Activated B cell treated with CpG ODN at 0.5 μM for 24 hours (primary cell): ENCODE data around the gene KIF26B. TPM values are rescaled to one million over a fixed set of nuclear protein-coding genes. Genes with fewer than 3 reads are reported as not detected.

ENCODE experiments used
- ATAC-seq: fragments of 200-7000 bp; cut with Tn5 transposase; one replicate; pipeline ENCODE4 v1.10.0; 2021; ENCODE audit warnings: low read depth, mild to moderate bottlenecking, moderate library complexity
- CTCF ChIA-PET: fragments of 350-600 bp; sonication (Branson Sonifier 250); formaldehyde crosslinking; loops from one replicate; lab custom pipeline; 2021; ENCODE audit warnings: antibody characterized with exemption; lab: Charles Lee
- POLR2A ChIA-PET: fragments of 350-600 bp; sonication (Branson Sonifier 250); formaldehyde crosslinking; loops from one replicate; lab custom pipeline; 2021; ENCODE audit warnings: antibody characterized with exemption; lab: Charles Lee
- DNase-seq: peaks from one replicate; pipeline ENCODE4 v3.0.0; 2022
- H3K27ac Mint-ChIP-seq: one replicate; pipeline ENCODE4 v1.8.0; 2020; ENCODE audit warnings: mixed read lengths
- H3K27me3 Mint-ChIP-seq: one replicate; pipeline ENCODE4 v1.8.0; 2021; ENCODE audit warnings: mixed read lengths
- H3K36me3 Mint-ChIP-seq: one replicate; pipeline ENCODE4 v1.8.0; 2021; ENCODE audit warnings: low read depth, mixed read lengths
- H3K4me1 Mint-ChIP-seq: one replicate; pipeline ENCODE4 v1.8.0; 2021; ENCODE audit warnings: mixed read lengths
- H3K4me3 Mint-ChIP-seq: one replicate; pipeline ENCODE4 v1.8.0; 2020; ENCODE audit warnings: mild to moderate bottlenecking, mixed read lengths
- H3K9me3 Mint-ChIP-seq: one replicate; pipeline ENCODE4 v1.8.0; 2020; ENCODE audit warnings: mixed read lengths
- intact Hi-C: fragments of 100-400 bp; cut with micrococcal nuclease; formaldehyde crosslinking; loops from one replicate; pipeline ENCODE4 v1.15.1; 2024
- total RNA-seq: library from RNA; stranded (reverse); gene quantifications from 2 replicates; pipeline ENCODE4 v1.2.3, GENCODE V29; 2022
- TF ChIP-seq, protein P1 (sequence below): fragments of 200-600 bp; IDR thresholded peaks from one replicate; pipeline ENCODE4 v1.8.0; 2022; ENCODE audit warnings: antibody characterized with exemption, mild to moderate bottlenecking

KIF26B gene
- total RNA-seq, 1 donor from 2014 or later, result 1.7 TPM

DNA sequence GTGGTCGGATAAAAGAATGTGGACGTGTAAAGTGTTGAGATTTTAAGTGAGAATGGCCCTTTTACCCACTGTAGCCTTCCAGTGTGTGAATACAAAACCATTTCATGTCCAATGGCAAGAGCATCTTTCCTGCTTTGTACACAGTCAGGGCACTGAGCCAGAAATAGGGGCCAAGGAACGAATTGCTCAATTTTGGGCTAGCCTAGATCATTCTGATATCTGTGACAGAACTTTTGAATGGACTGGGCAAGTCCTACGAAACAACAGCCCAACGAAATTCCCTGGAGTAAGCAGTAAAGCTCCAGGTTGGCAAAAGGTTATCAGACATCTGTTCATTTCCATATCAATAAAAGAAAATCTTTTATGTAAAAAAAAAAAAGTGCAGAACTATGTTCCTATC is 5.5 kb downstream of the KIF26B start:
- TF ChIP-seq, protein P1, sequence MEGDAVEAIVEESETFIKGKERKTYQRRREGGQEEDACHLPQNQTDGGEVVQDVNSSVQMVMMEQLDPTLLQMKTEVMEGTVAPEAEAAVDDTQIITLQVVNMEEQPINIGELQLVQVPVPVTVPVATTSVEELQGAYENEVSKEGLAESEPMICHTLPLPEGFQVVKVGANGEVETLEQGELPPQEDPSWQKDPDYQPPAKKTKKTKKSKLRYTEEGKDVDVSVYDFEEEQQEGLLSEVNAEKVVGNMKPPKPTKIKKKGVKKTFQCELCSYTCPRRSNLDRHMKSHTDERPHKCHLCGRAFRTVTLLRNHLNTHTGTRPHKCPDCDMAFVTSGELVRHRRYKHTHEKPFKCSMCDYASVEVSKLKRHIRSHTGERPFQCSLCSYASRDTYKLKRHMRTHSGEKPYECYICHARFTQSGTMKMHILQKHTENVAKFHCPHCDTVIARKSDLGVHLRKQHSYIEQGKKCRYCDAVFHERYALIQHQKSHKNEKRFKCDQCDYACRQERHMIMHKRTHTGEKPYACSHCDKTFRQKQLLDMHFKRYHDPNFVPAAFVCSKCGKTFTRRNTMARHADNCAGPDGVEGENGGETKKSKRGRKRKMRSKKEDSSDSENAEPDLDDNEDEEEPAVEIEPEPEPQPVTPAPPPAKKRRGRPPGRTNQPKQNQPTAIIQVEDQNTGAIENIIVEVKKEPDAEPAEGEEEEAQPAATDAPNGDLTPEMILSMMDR, result no peak
- intact Hi-C loops, result no loop called here
- Mint-ChIP-seq H3K4me1 (peaks cover 13% of the 10 kb centered on the region), H3K27ac (no peak overlapping the region), H3K27me3 (peaks cover 28% of the 10 kb centered on the region), H3K9me3 (peaks cover 6% of the 10 kb centered on the region), H3K36me3 (no peaks in the 10 kb centered on the region), H3K4me3 (no peak overlapping the region)
- CTCF ChIA-PET, result no interaction called here
- DNase-seq (no peak), ATAC-seq (no peak)
- POLR2A ChIA-PET, result no interaction called here

DNA sequence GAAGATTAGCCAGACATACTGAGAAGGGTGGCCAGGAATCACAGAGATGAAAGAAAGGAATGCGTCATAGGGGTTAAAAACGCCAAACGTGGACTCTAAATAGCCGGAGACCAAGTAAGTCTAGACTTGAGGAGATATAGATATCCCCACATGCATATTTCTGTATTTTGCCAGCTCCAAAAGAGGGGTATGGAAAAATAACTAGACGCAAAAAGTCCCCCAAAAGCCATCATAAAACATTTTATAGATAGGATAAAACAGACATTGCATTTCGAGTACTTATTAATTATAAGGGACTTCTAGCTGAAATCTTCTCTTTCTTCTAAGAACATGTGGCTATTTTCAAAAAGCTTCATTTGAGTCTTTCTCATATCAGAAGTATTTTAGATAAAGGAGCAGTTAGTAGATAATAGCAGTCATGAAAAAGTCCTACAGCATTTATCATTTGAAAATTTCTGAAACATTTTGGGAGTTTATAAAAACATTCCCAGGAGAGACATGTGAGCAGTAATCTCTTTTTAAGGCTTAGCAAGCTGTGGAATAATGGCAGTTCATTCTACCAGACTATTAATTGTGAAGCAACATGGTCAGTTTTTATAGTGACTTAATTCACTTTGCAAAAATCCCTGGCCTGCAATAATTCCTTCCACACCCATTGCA is 6.1 kb downstream of the KIF26B start:
- TF ChIP-seq, protein P1, result no peak
- H3K27me3 Mint-ChIP-seq, result peaks cover 32% of the 10 kb centered on the region
- H3K4me1 Mint-ChIP-seq, result peaks cover 8% of the 10 kb centered on the region
- no peak for ATAC-seq
- DNase-seq, result no peak
- H3K9me3 Mint-ChIP-seq, result peaks cover 6% of the 10 kb centered on the region
- ChIA-PET POLR2A (no interaction called here), CTCF (no interaction called here)
- H3K27ac Mint-ChIP-seq, result no peak overlapping the region
- H3K4me3 Mint-ChIP-seq, result no peak overlapping the region
- intact Hi-C loops, result no loop called here
- H3K36me3 Mint-ChIP-seq, result no peaks in the 10 kb centered on the region

- POLR2A ChIA-PET, result no interaction called here
These were observed 7.1 kb downstream of the KIF26B start for GRCh38 chr1:245161866-245162265.

DNA sequence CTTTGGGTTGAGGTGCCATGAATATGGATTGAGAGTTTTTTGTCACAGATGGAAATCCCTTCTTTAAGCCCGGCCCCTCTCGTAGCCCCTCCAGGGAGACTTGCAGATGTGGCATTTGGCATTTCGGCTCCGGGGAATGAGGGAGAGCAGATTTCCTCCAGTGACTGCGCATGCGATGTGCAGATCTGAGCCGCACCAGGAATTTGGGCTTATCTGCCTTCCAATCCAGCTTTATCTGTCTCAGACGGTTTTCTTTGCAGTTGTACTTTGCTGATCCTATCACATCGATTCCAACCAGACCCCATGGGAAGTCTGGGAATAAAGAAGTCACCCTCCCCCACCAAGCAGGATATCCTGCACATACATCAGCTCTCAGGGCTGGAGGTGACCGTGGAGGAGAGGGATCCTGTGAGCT is 11.7 kb downstream of the KIF26B start:
- ATAC-seq (no peak), DNase-seq (no peak)
- Mint-ChIP-seq H3K4me3 (no peak overlapping the region), H3K9me3 (no peaks in the 10 kb centered on the region), H3K27me3 (peaks cover 40% of the 10 kb centered on the region), H3K36me3 (no peaks in the 10 kb centered on the region), H3K27ac (no peak overlapping the region), H3K4me1 (no peaks in the 10 kb centered on the region)
- ChIA-PET POLR2A (no interaction called here), CTCF (no interaction called here)
- TF ChIP-seq, protein P1, result no peak
- intact Hi-C loops, result loop anchor here (5.0 kb wide), 1 partner anchor 1441 kb away; no protein-coding TSS in a partner anchor

More at GRCh38 chr1:245161866-245162265, 7.1 kb downstream of the KIF26B start:
- no peak overlapping the region for H3K4me3 Mint-ChIP-seq
- peaks cover 39% of the 10 kb centered on the region for H3K27me3 Mint-ChIP-seq
- CTCF ChIA-PET, result no interaction called here
- ATAC-seq (no peak), DNase-seq (no peak)
- intact Hi-C loops, result no loop called here
- peaks cover 6% of the 10 kb centered on the region for H3K9me3 Mint-ChIP-seq
- H3K27ac Mint-ChIP-seq, result no peak overlapping the region
- TF ChIP-seq, protein P1, result no peak
- peaks cover 5% of the 10 kb centered on the region for H3K4me1 Mint-ChIP-seq
- no peaks in the 10 kb centered on the region for H3K36me3 Mint-ChIP-seq

DNA sequence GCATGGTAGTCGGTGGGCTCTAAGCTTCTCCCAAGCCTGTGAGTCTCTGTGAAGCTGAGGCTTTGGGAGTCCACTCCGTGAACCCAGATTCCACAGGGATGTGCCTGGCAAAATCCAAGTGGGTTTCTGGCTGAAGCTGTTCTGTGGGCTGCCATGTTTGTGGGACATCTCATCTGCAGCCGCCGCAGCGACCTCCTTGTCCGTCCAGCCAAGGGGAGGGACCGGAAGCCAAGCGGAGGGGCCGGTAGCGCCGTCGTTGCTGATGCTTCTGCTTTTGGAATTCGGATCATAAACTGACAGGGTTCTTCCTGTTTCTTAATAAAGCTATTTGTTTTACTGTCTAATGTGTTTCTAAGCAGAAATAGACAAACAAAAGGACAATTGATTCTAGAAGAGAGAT is 13.3 kb downstream of the KIF26B start:
- Mint-ChIP-seq H3K27me3 (peaks cover 41% of the 10 kb centered on the region), H3K27ac (no peak overlapping the region), H3K9me3 (no peaks in the 10 kb centered on the region), H3K4me1 (no peaks in the 10 kb centered on the region), H3K36me3 (no peaks in the 10 kb centered on the region), H3K4me3 (no peak overlapping the region)
- CTCF ChIA-PET, result no interaction called here
- DNase-seq, result no peak
- ATAC-seq, result no peak
- TF ChIP-seq, protein P1, result no peak
- POLR2A ChIA-PET, result no interaction called here
- intact Hi-C loops, result loop anchor here (5.0 kb wide), 1 partner anchor 1439 kb away; no protein-coding TSS in a partner anchor
